NCI-H345 treated with DMSO at 0.1 percent for 48 hours (cell line): ENCODE results near the gene ONECUT3.

Experiments used
- DNase-seq: peaks from one replicate; lab custom pipeline; 2025; ENCODE audit not compliant: unreplicated experiment; lab: John Stamatoyannopoulos, UW

ONECUT3 gene

DNA sequence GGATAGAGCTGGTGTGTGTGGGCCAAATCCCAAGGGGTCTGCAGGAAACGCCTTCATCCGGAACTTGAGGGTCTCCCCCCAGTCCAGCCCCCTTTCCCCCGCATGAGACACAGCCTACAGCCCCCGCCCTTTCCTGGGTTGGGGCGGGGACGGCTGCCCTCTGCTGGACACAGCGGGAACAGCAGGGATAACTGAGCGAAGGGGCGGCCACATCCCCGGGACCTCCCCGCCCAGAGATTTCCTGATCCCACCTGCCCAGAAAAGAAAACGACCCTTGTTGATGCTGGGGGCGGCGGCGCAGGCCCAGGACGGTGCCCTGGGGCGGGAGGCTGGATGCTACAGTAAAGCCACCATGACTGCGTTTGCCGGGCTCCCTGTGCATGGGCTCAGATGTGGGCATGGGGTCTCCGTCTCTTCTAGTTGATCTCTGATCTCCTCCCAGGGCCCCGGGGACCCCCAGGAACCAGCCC lies 14.2 kb downstream of the ONECUT3 start:
- DNase-seq, result no peak

GRCh38 chr19:1768248-1768647 lies 14.9 kb downstream of the ONECUT3 start:
- no peak for DNase-seq

DNA sequence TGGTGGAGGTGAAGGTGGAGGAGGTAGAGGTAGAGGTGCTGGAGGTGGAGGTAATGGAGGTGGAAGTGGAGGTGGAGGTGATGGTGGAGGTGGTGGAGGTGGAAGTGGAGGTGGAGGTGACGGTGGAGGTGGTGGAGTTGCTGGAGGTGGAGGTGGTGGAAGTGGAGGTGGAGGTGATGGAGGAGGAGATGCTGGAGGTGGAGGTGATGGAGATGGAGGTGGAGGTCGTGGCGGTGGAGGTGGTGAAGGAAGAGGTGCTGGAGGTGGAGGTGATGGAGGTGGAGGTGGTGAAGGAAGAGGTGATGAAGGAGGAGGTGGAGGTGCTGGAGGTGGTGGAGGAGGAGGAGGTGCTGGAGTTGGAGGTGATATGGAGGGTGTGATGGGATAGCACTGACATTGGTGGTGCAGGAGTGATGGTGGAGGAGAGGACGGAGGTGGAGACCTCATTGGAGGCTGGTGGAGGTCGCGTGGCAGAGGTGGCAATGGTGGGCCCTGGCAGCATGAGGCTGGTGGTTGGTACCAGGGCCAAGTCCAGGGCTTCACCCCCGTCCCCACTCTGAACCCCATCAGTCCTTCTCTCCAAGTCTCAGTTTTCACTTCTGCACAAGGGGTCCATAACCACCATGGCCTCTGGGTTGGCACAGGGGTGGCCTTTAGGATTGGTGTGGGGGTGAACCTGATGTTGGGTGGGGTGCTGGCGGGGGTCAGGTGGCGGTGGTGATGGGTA lies 15.8 kb downstream of the ONECUT3 start:
- no peak for DNase-seq

DNA sequence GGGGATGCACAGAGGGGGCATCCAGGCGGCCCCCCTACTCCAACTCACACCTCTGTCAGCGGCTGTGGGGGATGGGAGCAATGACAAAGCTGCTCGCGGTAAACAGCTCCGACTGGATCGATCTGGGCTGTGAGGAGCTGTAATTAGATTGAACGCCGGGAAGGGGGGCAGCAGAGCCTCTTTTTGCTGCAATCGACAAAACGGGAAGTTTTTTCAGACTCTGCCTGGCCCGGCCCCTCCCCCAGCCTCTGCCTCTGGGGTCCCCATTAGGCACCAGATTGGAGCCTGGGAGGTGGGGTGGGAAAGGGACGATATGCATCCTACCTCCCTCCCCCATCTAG lies 16.3 kb downstream of the ONECUT3 start:
- DNase-seq, result no peak

DNA sequence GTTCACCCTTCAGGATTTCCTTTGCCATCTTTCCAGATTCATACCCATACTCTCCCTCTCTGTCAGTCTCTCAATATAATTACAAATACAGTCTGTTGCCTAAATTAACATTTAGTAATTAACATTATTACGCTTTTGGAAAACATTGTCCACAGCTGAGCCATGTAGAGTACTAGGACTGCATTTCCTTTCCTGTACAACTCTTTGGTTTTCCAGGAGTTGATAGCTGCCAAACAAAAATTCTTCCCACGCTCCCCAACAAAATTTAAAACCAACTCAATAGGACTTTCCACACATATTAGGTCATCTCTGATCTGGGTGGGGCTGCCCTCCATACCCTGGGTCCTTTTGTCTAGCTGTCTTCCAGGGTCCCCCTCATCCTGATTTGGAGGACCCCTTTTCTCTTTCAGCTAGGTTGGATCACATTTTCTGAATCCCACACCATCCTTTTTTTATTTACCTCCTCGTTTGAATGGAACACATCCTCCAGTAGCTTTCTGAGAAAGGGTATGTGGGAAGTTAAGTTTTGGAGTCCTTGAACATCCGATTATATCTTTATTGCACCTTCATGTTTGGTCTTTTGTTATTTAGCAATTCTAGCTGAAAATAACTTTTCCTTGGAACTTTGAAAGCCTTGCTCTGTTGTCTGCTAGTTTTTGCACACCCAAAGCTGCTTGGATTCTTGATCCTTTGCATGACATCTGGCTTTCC lies 17.7 kb downstream of the ONECUT3 start:
- DNase-seq, result no peak

DNA sequence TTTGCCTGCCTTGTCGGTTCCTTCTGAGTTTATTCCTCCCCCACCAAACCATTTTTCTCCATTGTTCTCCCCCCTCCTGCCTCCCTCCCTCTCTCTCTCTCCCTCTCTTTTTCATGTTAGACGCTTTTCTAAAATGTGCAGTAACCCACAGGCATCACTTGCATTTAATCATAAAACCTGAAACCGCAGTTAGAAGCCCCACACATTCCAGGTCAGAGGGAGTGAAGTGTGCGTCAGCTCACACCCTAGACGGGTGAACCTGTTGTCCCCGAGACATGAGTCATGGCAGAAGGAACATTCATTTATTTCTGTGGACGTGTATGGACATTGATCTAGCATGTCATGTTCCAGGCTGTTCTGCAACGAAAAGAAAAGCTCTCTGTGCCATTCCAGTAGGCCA lies 19.9 kb downstream of the ONECUT3 start:
- DNase-seq, result no peak

DNA sequence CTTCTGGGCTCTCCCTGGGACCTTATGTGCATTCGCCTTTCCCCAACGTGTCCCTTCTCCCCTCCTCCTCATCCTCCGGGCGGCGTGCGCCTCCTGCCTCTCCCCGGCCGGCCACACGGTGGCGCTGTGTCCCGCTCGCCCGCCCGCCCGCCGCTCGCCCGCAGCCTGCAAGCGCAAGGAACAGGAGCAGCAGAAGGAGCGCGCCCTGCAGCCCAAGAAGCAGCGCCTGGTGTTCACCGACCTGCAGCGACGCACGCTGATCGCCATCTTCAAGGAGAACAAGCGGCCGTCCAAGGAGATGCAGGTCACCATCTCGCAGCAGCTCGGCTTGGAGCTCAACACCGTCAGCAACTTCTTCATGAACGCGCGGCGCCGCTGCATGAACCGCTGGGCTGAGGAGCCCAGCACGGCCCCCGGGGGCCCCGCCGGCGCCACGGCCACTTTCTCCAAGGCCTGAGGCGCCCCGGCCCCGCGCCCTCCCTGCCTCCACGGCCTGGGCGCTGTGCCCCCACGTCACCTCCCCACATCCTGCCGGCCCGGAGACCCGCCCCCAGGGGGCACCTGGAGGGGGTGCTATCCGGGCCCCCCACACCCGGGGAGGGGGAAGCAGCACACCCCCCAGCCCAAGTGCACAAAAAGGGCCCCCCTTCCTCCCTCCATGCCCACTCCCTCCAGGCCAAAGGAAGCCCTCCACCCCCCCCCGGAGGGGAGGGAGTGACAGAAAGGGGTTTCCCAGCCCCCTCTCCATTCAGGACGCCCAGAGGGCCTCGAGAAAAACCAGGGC lies 21.9 kb downstream of the ONECUT3 start:
- no peak for DNase-seq

- DNase-seq, result no peak
These were observed 22.8 kb downstream of the ONECUT3 start for GRCh38 chr19:1775951-1776605.

- no peak for DNase-seq
These were observed 23.4 kb downstream of the ONECUT3 start for GRCh38 chr19:1776606-1777147.

DNA sequence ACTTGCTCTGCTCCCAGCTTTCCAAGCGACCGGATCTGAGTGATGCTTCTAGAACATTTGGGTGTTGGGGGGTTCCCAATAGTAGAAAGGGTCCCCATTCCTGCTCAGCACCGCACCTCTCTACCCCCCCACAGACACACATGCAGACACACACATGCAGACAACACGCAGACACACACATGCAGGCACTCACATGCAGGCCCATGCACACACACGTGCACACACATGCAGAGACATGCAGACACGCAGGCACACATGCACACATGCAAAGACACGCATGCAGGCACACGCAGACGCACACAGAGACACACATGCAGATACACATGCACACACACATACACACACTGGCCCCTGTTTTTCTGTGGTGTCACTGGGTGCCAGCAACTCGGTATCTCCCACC lies 23.8 kb downstream of the ONECUT3 start:
- no peak for DNase-seq

DNA sequence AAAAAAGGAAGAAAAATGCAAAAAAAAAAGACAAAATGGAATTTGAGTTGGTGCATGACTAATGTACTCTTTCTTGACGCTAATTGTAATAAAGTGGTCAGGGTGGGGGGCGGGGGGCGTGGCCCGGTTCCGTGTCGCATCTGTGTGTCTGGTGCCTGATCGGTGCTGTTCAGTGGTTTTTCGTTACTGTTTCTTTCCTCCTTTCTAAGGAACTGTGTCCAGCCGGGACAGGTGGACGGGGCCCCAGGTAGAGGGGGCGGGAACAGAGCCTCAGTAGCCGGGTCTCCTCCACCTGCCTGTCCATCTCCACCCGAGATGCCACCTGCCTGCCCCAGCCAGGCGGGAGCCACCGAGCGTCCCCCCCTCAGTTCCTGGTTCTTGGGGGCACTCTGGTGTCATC lies 26.3 kb downstream of the ONECUT3 start:
- no peak for DNase-seq

DNA sequence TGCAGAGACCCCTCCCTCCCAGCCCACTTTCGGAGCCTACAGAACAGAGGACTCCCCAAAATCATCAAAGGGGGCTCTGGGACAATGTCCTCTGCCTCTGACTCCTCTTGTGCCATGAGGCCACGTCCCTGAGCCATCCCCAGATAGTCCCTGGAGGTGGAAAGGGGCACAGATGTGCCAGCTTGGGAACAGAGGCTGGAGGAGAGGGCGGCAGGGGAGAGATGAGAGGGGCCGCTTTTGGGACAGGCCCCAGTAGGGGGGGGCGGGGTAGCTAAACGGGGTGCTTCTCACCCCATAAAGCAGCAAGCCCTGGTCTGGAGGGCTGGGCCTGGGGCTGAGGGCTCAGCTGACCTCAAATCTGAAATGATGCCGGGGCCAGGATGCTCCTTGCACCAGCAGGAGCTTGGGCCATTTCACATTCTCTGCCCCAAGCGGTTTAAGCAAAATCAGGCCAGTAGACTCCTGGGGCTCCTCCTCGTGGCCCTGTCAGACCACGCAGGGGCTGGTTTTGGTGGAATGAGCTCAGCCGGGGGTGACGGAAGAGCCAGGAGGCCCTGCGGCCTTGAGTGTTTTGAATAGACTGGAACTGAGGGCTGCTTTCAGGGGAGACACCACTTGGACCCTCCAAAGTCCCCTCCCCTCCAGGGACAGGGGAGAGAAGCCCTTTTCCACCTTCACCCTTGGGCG lies 27.1 kb downstream of the ONECUT3 start:
- no peak for DNase-seq

- no peak for DNase-seq
These were observed 29.2 kb downstream of the ONECUT3 start for GRCh38 chr19:1782521-1782920.

GRCh38 chr19:1783354-1783753 lies 30.0 kb downstream of the ONECUT3 start:
- DNase-seq, result no peak

DNA sequence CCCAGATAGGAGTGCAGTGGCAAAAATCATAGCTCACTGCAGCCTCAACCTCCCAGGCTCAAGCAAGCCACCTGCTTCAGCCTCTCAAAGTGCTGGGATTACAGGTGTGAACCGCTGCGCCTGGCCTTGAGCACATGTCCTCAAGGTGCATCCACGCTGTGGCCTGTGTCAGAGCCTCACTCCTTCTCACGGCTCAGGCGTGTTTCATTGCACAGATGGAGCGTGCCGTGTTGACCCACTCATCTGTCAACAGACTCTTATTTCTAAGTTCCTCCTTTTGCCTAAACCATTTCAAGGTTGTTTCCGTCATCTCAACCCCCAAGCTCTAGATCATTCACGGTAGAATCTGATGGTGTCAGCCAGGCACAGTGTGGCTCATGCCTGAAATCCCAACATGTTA lies 30.6 kb downstream of the ONECUT3 start:
- DNase-seq, result no peak

- no peak for DNase-seq
These were observed 32.0 kb downstream of the ONECUT3 start for GRCh38 chr19:1785310-1785709.

- DNase-seq, result no peak
These were observed 33.4 kb downstream of the ONECUT3 start for GRCh38 chr19:1786668-1787067.

DNA sequence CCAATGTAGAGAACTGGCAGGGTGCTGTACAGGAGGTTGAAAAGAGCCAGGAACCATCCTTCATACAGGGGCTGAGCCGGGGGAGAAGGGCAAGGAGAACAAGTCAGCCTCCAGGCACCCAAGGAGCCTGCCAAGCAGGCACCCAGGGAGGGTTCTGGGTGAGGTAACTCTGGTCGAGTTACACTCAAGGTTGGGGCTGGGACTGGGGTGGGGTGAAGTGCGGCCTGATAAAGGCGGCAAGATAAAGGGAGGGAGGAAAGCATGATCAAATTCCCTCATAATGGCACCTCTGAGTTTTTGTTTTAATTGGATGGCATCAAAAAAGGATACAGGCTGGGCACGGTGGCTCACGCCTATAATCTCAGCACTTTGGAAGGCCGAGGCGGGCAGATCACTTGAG lies 33.8 kb downstream of the ONECUT3 start:
- DNase-seq, result no peak

DNA sequence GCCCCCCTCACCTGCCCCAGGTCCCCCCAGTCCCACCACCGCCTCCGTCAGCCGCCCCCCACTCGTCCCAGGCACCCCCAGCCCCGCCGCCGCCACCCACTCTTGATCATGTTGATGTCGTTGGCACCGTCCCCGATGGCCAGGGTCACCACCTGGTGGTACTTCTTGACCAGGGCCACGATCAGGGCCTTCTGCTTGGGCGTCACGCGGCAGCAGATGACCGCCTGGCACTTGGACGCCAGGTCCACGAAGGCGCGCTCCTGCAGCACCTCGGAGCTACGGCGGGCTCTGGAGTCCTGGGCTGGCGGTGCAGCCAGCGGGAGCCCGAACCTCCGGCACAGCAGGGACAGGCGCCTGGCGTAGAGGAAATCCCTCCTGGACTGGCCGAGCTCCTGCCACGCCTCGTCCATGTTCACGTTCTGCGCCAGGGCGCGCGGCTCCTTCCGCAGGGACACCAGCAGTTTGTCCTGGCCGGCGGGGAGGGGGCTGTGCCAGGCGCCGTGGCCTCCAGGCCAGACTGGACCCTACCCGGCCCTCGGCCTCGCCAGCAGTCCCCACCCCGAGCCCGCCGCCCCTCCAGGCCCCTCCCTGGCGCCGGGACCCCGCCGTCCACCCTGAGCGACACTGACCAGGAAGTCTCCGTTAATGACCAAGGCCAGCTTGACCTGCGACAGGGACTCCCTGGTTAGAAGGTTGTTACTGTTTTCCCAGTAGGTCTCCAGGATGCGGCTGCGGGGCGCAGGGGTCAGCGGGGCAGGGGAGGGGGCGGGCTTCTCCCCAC lies 36.1 kb downstream of the ONECUT3 start:
- no peak for DNase-seq
